Stimulated activated CD4-positive, alpha-beta T cell treated with anti-CD3 and anti-CD28 coated beads, Interleukin-2, amount 100 ng/mL, for 24 hours (primary cell): ENCODE data around the gene PPP1R15B.
A peak's percentile ranks its signal among the peaks of the same experiment; 100 is the strongest.
"Not testable (repeated sequence)": the region's sequence is repeated elsewhere in the genome, so short reads cannot be mapped to it uniquely, and the experiment has no call there.

Experiments
- DNase-seq, 2 donors: peaks; one replicate each; pipeline ENCODE4 v3.0.0-alpha.2; 2020

The PPP1R15B gene

DNA sequence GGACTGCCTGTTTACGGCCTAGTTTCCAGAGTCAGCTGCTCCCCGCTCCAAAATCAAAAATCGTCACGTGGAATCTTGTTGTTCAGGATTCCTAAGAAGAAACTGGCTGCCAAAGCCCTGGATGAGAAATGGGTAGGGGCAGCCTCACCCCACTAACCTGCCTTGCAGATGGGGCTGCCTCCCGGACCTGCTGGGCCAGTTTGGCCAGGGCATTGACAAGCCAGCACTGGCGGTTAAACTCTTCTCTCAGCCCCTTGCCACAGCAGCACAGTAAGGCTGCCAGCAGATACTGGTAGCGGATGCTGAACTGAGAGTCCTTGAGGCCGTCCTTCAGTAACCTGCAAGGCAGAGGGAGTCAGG is 31.6 kb upstream of the PPP1R15B start:
- no peak for DNase-seq

DNA sequence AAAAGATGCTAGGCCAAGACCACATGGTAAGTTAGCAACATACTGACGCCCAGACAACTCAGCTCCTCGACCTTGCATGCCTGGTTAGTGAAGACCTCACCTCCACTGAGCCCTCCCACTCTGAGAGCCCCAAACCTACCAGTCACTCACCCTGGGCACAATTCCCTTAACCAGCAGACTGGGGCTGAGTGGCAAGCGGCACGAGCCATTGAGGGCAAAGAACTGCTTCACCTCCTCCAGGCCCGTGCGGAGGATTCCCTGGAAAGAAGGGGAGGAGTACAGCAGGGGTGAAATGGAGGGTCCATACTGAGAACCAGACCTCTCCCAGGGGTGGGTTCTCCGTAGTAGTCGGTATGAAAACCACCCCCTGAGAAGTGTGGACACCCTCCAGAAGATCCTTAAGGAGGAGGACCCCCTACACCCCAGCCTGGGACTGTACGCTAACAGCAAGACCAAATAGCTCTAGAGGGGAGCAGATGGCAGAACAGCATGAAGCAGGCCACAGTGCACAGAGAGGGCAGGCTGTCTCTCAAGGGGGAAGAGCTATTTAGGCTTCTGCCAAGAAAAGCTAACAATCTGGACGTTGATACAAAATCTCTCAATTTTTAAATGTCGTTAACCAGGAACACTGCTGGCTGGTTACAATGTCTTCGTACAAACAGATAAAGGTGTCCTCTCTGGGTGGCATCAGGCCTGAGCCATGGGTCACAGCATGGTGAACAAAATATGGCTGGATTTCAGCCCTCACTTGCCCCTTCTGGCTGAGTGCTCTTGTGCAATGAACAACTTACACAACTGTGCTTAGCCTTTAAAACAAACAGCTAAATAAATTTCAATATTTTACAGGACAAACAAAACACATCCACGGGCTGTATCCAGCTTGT is 31.0 kb upstream of the PPP1R15B start:
- DNase-seq, result no peak

GRCh38 chr1:204441558-204441957 is 29.9 kb upstream of the PPP1R15B start:
- DNase-seq, result no peak

DNA sequence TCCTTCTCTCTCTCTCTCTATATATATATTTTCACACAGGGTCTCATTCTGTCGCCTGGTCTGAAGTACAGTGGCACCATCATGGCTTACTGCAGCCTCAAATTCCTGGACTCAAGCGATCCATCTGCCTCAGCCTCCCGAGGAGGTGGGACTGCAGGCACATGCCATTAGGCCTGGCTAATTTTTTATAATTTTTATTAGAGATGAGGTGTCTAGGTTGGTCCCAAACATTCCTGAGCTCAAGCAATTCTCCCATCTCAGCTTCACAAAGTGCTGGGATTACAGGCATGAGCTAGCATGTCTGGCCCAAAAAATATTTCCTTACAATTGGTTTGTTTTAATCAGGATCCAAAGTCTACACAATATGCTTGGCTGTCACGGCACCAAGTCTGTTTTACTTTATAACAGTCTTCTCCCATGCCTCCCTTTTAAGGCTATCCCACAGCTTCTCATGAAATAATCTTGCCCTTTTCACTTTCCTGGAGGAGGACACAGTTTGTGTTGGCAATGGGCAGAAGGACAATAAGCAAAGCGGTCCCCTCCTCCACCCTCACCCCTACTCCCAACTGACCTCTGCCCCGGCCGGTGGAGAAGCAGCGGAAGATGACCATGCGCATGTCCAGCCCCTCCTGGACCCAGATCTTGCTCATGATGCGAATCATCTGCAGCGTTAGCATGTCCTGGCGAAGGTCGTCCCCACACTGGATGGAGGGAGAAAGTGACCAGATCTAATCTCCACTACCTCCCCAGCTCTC is 28.2 kb upstream of the PPP1R15B start:
- no peak for DNase-seq

DNA sequence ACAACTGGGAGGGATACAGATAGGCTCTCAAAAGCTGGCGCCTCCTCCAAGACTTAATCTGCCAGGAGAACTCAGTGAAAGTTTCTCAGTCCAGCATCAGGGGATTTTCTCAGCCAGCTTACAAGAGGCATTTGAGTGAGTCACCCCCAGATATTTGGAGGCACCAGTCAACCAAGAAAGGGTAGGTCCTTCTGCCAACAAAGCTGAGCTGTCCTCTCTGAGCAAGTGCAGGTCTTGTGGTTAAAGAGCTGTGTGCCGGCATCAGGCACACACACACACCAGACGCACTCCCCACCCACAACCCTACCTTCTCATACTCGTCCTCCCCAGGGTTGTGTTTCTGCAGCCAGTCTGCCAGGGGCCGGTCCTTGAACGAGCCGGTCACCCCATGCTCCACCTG is 27.0 kb upstream of the PPP1R15B start:
- no peak for DNase-seq

DNA sequence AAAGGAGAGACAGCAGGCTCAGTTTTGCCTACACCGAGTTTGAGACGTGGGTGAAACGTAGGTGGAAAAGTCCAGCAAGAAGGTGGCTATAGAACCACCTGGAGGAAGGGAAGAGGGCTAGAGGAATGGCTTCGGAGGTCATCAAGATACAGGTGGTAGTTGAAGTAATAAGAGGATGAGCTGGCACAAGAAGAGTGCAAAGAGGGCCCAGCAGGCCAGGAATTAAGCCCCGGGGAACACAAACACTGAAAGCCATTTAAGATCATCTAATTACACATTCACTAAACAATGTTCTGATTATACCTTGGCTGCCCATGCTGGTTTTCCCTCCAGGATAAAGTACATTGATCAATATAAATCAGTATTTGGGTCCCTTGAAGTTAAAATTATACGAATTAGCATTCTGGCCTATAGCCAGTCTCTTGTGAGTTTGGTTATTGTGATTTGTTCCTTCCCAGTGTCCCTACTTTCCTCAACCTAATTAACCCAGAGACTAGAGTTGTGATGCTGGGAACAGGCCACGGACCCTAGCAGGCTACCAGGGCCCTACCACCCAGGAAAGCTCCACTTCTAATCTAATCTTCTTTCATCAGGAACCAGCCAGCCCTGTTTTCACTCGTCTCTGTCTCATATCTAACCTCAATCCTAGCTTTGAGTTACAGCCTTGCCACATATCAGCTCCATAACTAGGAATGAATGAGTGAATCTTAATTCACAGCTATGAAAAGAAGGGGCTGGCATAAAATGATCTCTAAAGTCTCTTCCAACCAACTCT is 26.4 kb upstream of the PPP1R15B start:
- DNase-seq, result no peak

DNA sequence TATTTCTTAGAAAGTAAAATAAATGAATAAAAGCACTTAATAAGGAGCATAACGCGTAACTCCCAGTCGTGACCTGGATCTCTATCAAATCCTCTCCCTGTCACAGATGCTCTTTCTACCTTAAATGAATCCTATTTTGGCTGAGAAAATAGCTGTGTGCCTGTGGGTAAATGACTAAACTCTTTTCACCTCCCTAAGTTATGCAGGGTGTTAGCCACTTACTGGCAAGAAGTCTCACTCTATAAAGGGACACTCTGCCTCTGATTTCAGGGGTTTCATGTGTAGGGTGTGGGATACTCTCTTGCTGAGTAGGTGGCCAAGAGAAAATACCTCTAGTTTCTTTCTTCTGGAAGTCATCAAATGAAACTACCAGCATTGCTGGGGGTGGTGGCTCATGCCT is 24.3 kb upstream of the PPP1R15B start:
- no peak for DNase-seq

DNA sequence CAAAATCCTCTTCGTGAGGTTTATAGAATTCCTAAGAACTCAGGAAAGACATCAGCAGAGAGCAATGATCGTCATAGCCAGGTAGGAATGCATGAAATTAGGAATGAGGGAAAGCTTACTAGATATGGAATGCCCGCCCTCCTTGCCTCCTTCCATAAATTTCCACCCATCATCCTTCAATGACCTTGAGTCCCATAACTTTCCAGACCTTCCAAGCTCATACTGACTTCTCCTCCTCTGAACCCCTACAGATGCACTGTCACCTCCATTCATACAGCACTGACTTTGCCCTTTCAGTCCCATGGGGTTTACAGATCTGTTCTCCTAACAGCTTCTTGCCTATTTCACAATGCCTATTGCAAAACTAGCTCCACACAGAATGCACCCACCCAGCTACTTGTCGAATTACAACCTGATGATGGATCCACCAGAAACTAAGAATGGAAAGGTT is 23.8 kb upstream of the PPP1R15B start:
- no peak for DNase-seq

GRCh38 chr1:204434116-204434755 is 22.6 kb upstream of the PPP1R15B start:
- no peak for DNase-seq

GRCh38 chr1:204432708-204433107 is 21.1 kb upstream of the PPP1R15B start:
- no peak for DNase-seq

- peak; percentile 88 to 90 for DNase-seq
Measured at GRCh38 chr1:204431310-204432184, 19.9 kb upstream of the PPP1R15B start.

GRCh38 chr1:204429746-204430145 is 18.1 kb upstream of the PPP1R15B start:
- no peak for DNase-seq

DNA sequence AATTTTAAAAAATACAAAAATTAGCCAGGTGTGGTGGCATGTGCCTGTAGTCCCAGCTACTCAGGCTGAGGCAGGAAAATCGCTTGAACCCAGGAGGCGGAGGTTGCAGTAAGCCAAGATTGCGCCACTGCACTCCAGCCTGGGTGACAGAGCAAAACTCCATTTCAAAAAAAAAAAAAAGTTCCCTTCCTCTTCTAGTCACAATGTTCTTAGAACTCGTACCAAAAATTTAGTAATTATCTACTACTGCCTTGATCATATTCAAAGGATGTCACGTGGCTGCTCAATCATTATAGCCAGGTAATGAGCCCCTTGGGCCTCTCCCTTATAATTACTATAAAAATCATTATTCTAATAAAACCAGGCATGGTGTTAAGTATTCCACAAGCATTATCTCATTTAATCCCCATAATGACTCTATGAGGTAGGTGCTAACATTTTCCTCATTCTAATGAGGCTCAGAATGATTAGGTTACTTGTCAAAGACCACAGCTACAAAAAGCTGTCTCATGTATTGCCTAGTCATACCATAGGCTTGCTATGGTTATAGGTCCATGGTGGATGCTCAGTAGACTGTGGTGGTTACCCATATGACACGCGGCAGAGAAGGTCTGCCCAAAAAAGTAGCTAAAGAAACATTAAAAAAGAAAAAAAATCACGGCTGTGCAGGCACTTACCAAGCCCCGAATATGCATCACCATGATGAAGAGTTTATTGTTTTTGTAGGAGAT is 15.5 kb upstream of the PPP1R15B start:
- no peak for DNase-seq

DNA sequence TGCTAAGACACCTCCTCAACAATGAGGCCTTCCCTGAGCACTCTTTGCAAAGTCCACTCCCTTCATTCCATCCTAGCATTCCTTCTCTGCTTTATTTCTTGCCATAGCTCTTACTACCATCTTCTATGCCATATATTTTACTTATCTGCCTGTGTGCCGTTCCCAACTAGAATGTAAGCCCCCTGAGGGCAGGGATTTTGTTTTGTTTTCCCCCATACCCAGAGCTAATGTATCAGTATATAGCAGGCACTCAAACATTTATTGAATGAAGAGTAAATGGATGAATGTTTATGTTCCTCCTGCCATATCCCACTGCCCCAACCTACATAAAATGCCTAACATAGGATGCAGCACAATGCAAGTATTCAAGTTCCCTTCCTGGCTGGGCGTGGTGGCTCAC is 14.9 kb upstream of the PPP1R15B start:
- no peak for DNase-seq

DNA sequence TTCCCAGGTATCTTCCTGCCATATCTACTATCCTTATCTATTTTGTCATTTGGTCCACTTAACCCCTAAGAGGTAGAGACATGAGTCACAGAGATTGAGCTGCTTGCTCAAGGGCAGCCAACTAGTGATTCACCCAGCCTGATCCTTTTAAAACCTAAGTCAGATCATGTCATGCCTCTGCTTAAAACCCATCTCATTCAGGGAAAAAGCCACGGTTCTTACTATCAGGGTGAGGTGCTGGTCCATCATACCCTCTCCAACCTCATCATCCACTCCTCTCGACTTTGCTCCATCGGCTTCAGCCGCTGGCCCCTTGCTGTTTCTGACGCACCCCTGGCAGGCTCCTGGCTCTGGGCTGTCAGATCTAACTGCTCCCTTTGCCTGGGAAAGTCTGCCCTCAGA is 14.4 kb upstream of the PPP1R15B start:
- no peak for DNase-seq

GRCh38 chr1:204424621-204425020 is 13.0 kb upstream of the PPP1R15B start:
- DNase-seq, result no peak

GRCh38 chr1:204422061-204422705 is 10.6 kb upstream of the PPP1R15B start:
- not testable (repeated sequence) for DNase-seq

DNA sequence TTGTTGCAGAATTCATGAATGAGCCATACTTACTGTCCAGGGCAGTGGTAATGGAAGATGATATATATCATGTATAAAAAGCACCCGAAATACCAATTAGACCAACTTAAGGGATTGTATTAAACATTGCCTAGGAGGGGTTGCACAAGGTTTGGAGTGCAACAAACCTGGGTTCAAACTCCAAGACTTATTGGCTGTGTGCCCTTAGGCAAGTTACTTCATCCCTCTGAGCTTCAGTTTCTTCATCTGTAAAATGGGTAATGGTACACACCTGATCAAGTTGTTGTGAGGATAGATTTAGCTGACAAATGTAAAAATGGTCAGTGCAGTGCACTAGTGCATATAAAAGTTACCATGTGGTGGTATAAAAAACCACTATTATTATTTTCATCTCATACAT is 9.8 kb upstream of the PPP1R15B start:
- no peak for DNase-seq

GRCh38 chr1:204420039-204421004 is 8.7 kb upstream of the PPP1R15B start:
- DNase-seq, result no peak

GRCh38 chr1:204419064-204419403 is 7.4 kb upstream of the PPP1R15B start:
- no peak for DNase-seq
